MM.1S (cell line): Measurements from ENCODE around the gene PCF11.
"Not testable (repeated sequence)": the region's sequence is repeated elsewhere in the genome, so short reads cannot be mapped to it uniquely, and the experiment has no call there.

Source experiments
- DNase-seq: peaks from one replicate; pipeline ENCODE4 v3.0.0-alpha.2; 2015
- H2AFZ ChIP-seq: fragments of 300-600 bp; sonication (generic); 2 replicates; pipeline ENCODE4 v1.6.0; 2016; ENCODE audit warnings: antibody characterized with exemption, low read length
- H3F3A ChIP-seq: fragments of 300-600 bp; sonication (generic); 2 replicates; pipeline ENCODE4 v1.6.1; 2016; ENCODE audit warnings: mild to moderate bottlenecking, antibody characterized with exemption, low read length, moderate library complexity, mixed read lengths; ENCODE audit not compliant: insufficient read depth
- H3K27ac ChIP-seq: fragments of 300-600 bp; sonication (generic); 2 replicates; pipeline ENCODE4 v1.5.1; 2016; ENCODE audit warnings: mild to moderate bottlenecking, low read length
- H3K27me3 ChIP-seq: fragments of 300-600 bp; sonication (generic); replicated peaks from 2 replicates; pipeline ENCODE4 v1.6.0; 2016; ENCODE audit warnings: low read length; ENCODE audit not compliant: insufficient read depth
- H3K36me3 ChIP-seq: fragments of 300-600 bp; sonication (generic); replicated peaks from 2 replicates; pipeline ENCODE4 v1.6.1; 2016; ENCODE audit warnings: mild to moderate bottlenecking, low read length, mixed read lengths; ENCODE audit not compliant: insufficient read depth
- H3K4me1 ChIP-seq: fragments of 300-600 bp; sonication (generic); 2 replicates; pipeline ENCODE4 v1.6.1; 2016; ENCODE audit warnings: low read length, mixed read lengths
- H3K4me2 ChIP-seq: fragments of 300-600 bp; sonication (generic); 2 replicates; pipeline ENCODE4 v1.6.0; 2016; ENCODE audit warnings: low read depth, low read length
- H3K4me3 ChIP-seq: fragments of 300-600 bp; sonication (generic); 2 replicates; pipeline ENCODE4 v1.5.1; 2016; ENCODE audit warnings: low read length, mixed read lengths
- H3K79me2 ChIP-seq: fragments of 300-600 bp; sonication (generic); 2 replicates; pipeline ENCODE4 v1.6.1; 2016; ENCODE audit warnings: mixed run types, low read length, mixed read lengths
- H3K9ac ChIP-seq: fragments of 300-600 bp; sonication (generic); 2 replicates; pipeline ENCODE4 v1.6.1; 2016; ENCODE audit warnings: low read length, mixed read lengths
- H3K9me2 ChIP-seq: fragments of 300-600 bp; sonication (generic); replicated peaks from 2 replicates; pipeline ENCODE4 v1.6.1; 2016; ENCODE audit warnings: mild to moderate bottlenecking, low read length, mixed read lengths; ENCODE audit not compliant: insufficient read depth
- H3K9me3 ChIP-seq: fragments of 300-600 bp; sonication (generic); replicated peaks from 2 replicates; pipeline ENCODE4 v1.6.1; 2016; ENCODE audit warnings: mild to moderate bottlenecking, low read length, mixed read lengths; ENCODE audit not compliant: insufficient read depth
- H4K20me1 ChIP-seq: fragments of 300-600 bp; sonication (generic); 2 replicates; pipeline ENCODE4 v1.6.1; 2016; ENCODE audit warnings: mild to moderate bottlenecking, low read length, moderate library complexity, mixed read lengths; ENCODE audit not compliant: insufficient read depth
- CTCF ChIP-seq: fragments of 300-600 bp; sonication (generic); IDR thresholded peaks from 2 replicates; pipeline ENCODE4 v1.5.1; 2016; ENCODE audit warnings: antibody characterized with exemption, low read length, mixed read lengths
- EZH2 ChIP-seq: fragments of 300-600 bp; sonication (generic); optimal IDR thresholded peaks from 2 replicates; pipeline ENCODE3; 2017; ENCODE audit warnings: low read depth, mild to moderate bottlenecking, antibody characterized with exemption, low read length, mixed read lengths
- EZH2phosphoT487 ChIP-seq: fragments of 300-600 bp; sonication (generic); IDR thresholded peaks from 2 replicates; pipeline ENCODE4 v1.6.1; 2018; ENCODE audit warnings: antibody characterized with exemption, low read length

PCF11 gene

GRCh38 chr11:83206221-83206620 is 49.3 kb downstream of the PCF11 start:
- H3K9me3 ChIP-seq = no peaks in the 10 kb centered on the region
- no peaks in the 10 kb centered on the region for H3K36me3 ChIP-seq
- no peaks in the 10 kb centered on the region for H3K79me2 ChIP-seq
- H3K9ac ChIP-seq = no peak overlapping the region
- no peak for DNase-seq
- no peak overlapping the region for H3K4me3 ChIP-seq
- H3F3A ChIP-seq = no peaks in the 10 kb centered on the region
- H4K20me1 ChIP-seq = no peaks in the 10 kb centered on the region
- H3K9me2 ChIP-seq = no peaks in the 10 kb centered on the region
- no peak overlapping the region for H3K4me2 ChIP-seq
- no peaks in the 10 kb centered on the region for H3K4me1 ChIP-seq
- no peak overlapping the region for H3K27ac ChIP-seq
- TF ChIP-seq CTCF (no peak), EZH2phosphoT487 (no peak), EZH2 (no peak)
- no peak overlapping the region for H2AFZ ChIP-seq
- no peaks in the 10 kb centered on the region for H3K27me3 ChIP-seq

- H3K9me2 ChIP-seq, H4K20me1 ChIP-seq, H2AFZ ChIP-seq, H3K4me1 ChIP-seq, H3K27me3 ChIP-seq, H3K27ac ChIP-seq, H3K36me3 ChIP-seq, H3K9ac ChIP-seq, H3F3A ChIP-seq, H3K4me3 ChIP-seq, DNase-seq, H3K9me3 ChIP-seq, H3K4me2 ChIP-seq, H3K79me2 ChIP-seq: not testable (repeated sequence)
These were observed 49.9 kb downstream of the PCF11 start for GRCh38 chr11:83206771-83207382.

GRCh38 chr11:83219095-83219494 is 62.2 kb downstream of the PCF11 start:
- TF ChIP-seq EZH2phosphoT487 (no peak), CTCF (peak; percentile 13), EZH2 (no peak)
- H3K36me3 ChIP-seq = no peaks in the 10 kb centered on the region
- H3K9me3 ChIP-seq = no peaks in the 10 kb centered on the region
- no peak for DNase-seq
- H3K27ac ChIP-seq = no peak overlapping the region
- no peak overlapping the region for H3K4me2 ChIP-seq
- H3K79me2 ChIP-seq = no peaks in the 10 kb centered on the region
- no peaks in the 10 kb centered on the region for H3K9me2 ChIP-seq
- no peaks in the 10 kb centered on the region for H3K4me1 ChIP-seq
- no peak overlapping the region for H2AFZ ChIP-seq
- H3K9ac ChIP-seq = no peak overlapping the region
- H3F3A ChIP-seq = no peaks in the 10 kb centered on the region
- no peaks in the 10 kb centered on the region for H4K20me1 ChIP-seq
- H3K4me3 ChIP-seq = no peak overlapping the region
- H3K27me3 ChIP-seq = no peaks in the 10 kb centered on the region

GRCh38 chr11:83220260-83220659 is 63.3 kb downstream of the PCF11 start:
- DNase-seq = no peak
- Histone ChIP-seq H4K20me1 (no peaks in the 10 kb centered on the region), H3K27ac (no peak overlapping the region), H3K4me2 (no peak overlapping the region), H2AFZ (no peak overlapping the region), H3K27me3 (no peaks in the 10 kb centered on the region), H3F3A (no peaks in the 10 kb centered on the region), H3K9me2 (no peaks in the 10 kb centered on the region), H3K4me3 (no peak overlapping the region), H3K79me2 (no peaks in the 10 kb centered on the region), H3K9ac (no peak overlapping the region), H3K36me3 (no peaks in the 10 kb centered on the region), H3K9me3 (no peaks in the 10 kb centered on the region), H3K4me1 (no peaks in the 10 kb centered on the region)
- TF ChIP-seq EZH2phosphoT487 (no peak), EZH2 (no peak), CTCF (no peak)
